Pulmonary artery endothelial cell (primary cell): ENCODE data around the gene CEP97. TPM values are rescaled to one million over a fixed set of nuclear protein-coding genes. Genes with fewer than 3 reads are reported as not detected.

Experiments
- DNase-seq: peaks from one replicate; pipeline ENCODE4 v3.0.0-alpha.2; 2011; ENCODE audit warnings: low read depth, low spot score
- total RNA-seq: library from RNA; depleted of rRNA; stranded (reverse); fragments of >200 nt; gene quantifications from 2 replicates; pipeline ENCODE4 v1.2.3, GENCODE V29; 2014

CEP97 gene
- total RNA-seq, 1 donor from 2014 or later, result 8.5 TPM

- DNase-seq, result no peak
These were observed 89.5 kb downstream of the CEP97 start for GRCh38 chr3:101813817-101814440.

- DNase-seq, result no peak
These were observed 90.4 kb downstream of the CEP97 start for GRCh38 chr3:101814835-101815234.

- no peak for DNase-seq
These were observed 92.1 kb downstream of the CEP97 start for GRCh38 chr3:101816215-101817149.

GRCh38 chr3:101817992-101818391, 93.6 kb downstream of the CEP97 start:
- DNase-seq, result no peak

GRCh38 chr3:101819649-101820206, 95.3 kb downstream of the CEP97 start:
- no peak for DNase-seq

Other genes starting within 250 kb of the CEP97 start
- gene SENP7, start 211.4 kb upstream of the CEP97 start, total RNA-seq, result 8.0 and 16.6 TPM in 2 replicates
- 38.8 and 39.9 TPM in 2 replicates for gene TRMT10C, start 162.7 kb upstream of the CEP97 start, total RNA-seq
- gene PCNP, start 150.4 kb upstream of the CEP97 start, total RNA-seq, result 80.3 and 97.8 TPM in 2 replicates
- 18.4 and 29.8 TPM in 2 replicates for gene ZBTB11, start 47.5 kb upstream of the CEP97 start, total RNA-seq
- 2,722 and 3,066 TPM in 2 replicates for gene RPL24, start 37.9 kb upstream of the CEP97 start, total RNA-seq
- gene NXPE3, start 54.6 kb downstream of the CEP97 start, total RNA-seq, result 15.5 and 23.0 TPM in 2 replicates
- gene NFKBIZ, start 124.9 kb downstream of the CEP97 start, total RNA-seq, result 16.5 and 22.4 TPM in 2 replicates